ES-I3 (cell line): ENCODE measurements around the gene NAIF1.
"Not testable (repeated sequence)": the region's sequence is repeated elsewhere in the genome, so short reads cannot be mapped to it uniquely, and the experiment has no call there.

Experiments used
- H3K36me3 ChIP-seq: 2 replicates; pipeline ENCODE4 v1.6.1; 2013; ENCODE audit warnings: mild to moderate bottlenecking, low read length, control low read depth, moderate library complexity; ENCODE audit not compliant: insufficient read depth
- H3K4me1 ChIP-seq: 2 replicates; pipeline ENCODE4 v1.6.1; 2013; ENCODE audit warnings: mild to moderate bottlenecking, control low read depth, low read length; ENCODE audit not compliant: insufficient read depth
- H3K9ac ChIP-seq: 2 replicates; pipeline ENCODE4 v1.6.1; 2013; ENCODE audit warnings: low read depth, mild to moderate bottlenecking, low read length, moderate library complexity
- H3K9me3 ChIP-seq: 2 replicates; pipeline ENCODE4 v1.6.1; 2013; ENCODE audit warnings: mild to moderate bottlenecking, low read length, moderate library complexity; ENCODE audit not compliant: control insufficient read depth, insufficient read depth

NAIF1 gene

GRCh38 chr9:128048663-128049062 lies 18.5 kb downstream of the NAIF1 start:
- Histone ChIP-seq H3K9ac (no peak overlapping the region), H3K9me3 (no peaks in the 10 kb centered on the region), H3K4me1 (peaks cover 9% of the 10 kb centered on the region), H3K36me3 (no peaks in the 10 kb centered on the region)

- Histone ChIP-seq H3K9ac (no peak overlapping the region), H3K9me3 (no peaks in the 10 kb centered on the region), H3K36me3 (no peaks in the 10 kb centered on the region), H3K4me1 (peaks cover 9% of the 10 kb centered on the region)
These were observed 19.9 kb downstream of the NAIF1 start for GRCh38 chr9:128047231-128047630.

GRCh38 chr9:128045831-128046230 lies 21.3 kb downstream of the NAIF1 start:
- Histone ChIP-seq H3K36me3 (no peaks in the 10 kb centered on the region), H3K9ac (no peak overlapping the region), H3K4me1 (peaks cover 1% of the 10 kb centered on the region; the same call in 1 of the 2 replicates), H3K9me3 (no peaks in the 10 kb centered on the region)

- H3K9ac ChIP-seq, H3K36me3 ChIP-seq, H3K4me1 ChIP-seq, H3K9me3 ChIP-seq: not testable (repeated sequence)
These were observed 21.7 kb downstream of the NAIF1 start for GRCh38 chr9:128045409-128045808.

- Histone ChIP-seq H3K4me1 (no peaks in the 10 kb centered on the region), H3K9me3 (no peaks in the 10 kb centered on the region), H3K9ac (no peak overlapping the region), H3K36me3 (no peaks in the 10 kb centered on the region)
These were observed 23.7 kb downstream of the NAIF1 start for GRCh38 chr9:128043467-128043868.

GRCh38 chr9:128042043-128042442 lies 25.1 kb downstream of the NAIF1 start:
- H3K36me3 ChIP-seq, result no peaks in the 10 kb centered on the region
- H3K4me1 ChIP-seq, result no peaks in the 10 kb centered on the region
- H3K9ac ChIP-seq, result no peak overlapping the region
- H3K9me3 ChIP-seq, result no peaks in the 10 kb centered on the region

- H3K9ac ChIP-seq, H3K4me1 ChIP-seq, H3K9me3 ChIP-seq, H3K36me3 ChIP-seq: not testable (repeated sequence)
These were observed 26.3 kb downstream of the NAIF1 start for GRCh38 chr9:128040783-128041182.

GRCh38 chr9:128036522-128036921 lies 30.6 kb downstream of the NAIF1 start:
- H3K4me1 ChIP-seq, H3K36me3 ChIP-seq, H3K9ac ChIP-seq, H3K9me3 ChIP-seq: not testable (repeated sequence)

- H3K9ac ChIP-seq, result no peak overlapping the region; the same call in 1 of the 2 replicates
- no peaks in the 10 kb centered on the region for H3K9me3 ChIP-seq
- H3K4me1 ChIP-seq, result no peaks in the 10 kb centered on the region
- H3K36me3 ChIP-seq, result no peaks in the 10 kb centered on the region
These were observed 32.1 kb downstream of the NAIF1 start for GRCh38 chr9:128034821-128035652.

- no peak overlapping the region for H3K9ac ChIP-seq
- no peaks in the 10 kb centered on the region for H3K4me1 ChIP-seq
- H3K9me3 ChIP-seq, result no peaks in the 10 kb centered on the region
- no peaks in the 10 kb centered on the region for H3K36me3 ChIP-seq
These were observed 33.5 kb downstream of the NAIF1 start for GRCh38 chr9:128033609-128034008.

GRCh38 chr9:128027705-128028104 lies 39.4 kb downstream of the NAIF1 start:
- Histone ChIP-seq H3K4me1 (peaks cover 9% of the 10 kb centered on the region; the same call in 1 of the 2 replicates), H3K9me3 (no peaks in the 10 kb centered on the region), H3K36me3 (no peaks in the 10 kb centered on the region), H3K9ac (no peak overlapping the region)

- peaks cover 9% of the 10 kb centered on the region; the same call in 1 of the 2 replicates for H3K4me1 ChIP-seq
- no peaks in the 10 kb centered on the region for H3K36me3 ChIP-seq
- no peaks in the 10 kb centered on the region for H3K9me3 ChIP-seq
- H3K9ac ChIP-seq, result no peak overlapping the region
These were observed 40.2 kb downstream of the NAIF1 start for GRCh38 chr9:128026773-128027541.

- no peaks in the 10 kb centered on the region for H3K9me3 ChIP-seq
- no peak overlapping the region for H3K9ac ChIP-seq
- H3K36me3 ChIP-seq, result no peaks in the 10 kb centered on the region
- H3K4me1 ChIP-seq, result peaks cover 9% of the 10 kb centered on the region; the same call in 1 of the 2 replicates
These were observed 40.8 kb downstream of the NAIF1 start for GRCh38 chr9:128026255-128026772.

- Histone ChIP-seq H3K9me3 (no peaks in the 10 kb centered on the region), H3K9ac (no peak overlapping the region), H3K4me1 (peaks cover 9% of the 10 kb centered on the region; the same call in 1 of the 2 replicates), H3K36me3 (no peaks in the 10 kb centered on the region)
These were observed 41.4 kb downstream of the NAIF1 start for GRCh38 chr9:128025736-128026135.
